DND-41 (cell line): ENCODE data around the gene MVB12B.

Experiments
- ATAC-seq: fragments of 200-7000 bp; cut with Tn5 transposase; 3 replicates; pipeline ENCODE4 v1.9.1; 2021; ENCODE audit warnings: low read depth; ENCODE audit not compliant: insufficient read depth
- DNase-seq: peaks from one replicate; pipeline ENCODE4 v3.0.0-alpha.2; 2020
- H2AFZ ChIP-seq: 2 replicates; pipeline ENCODE4 v1.6.0; 2012; ENCODE audit warnings: low read depth, low read length
- H3K27ac ChIP-seq: 2 replicates; pipeline ENCODE4 v1.5.1; 2012; ENCODE audit warnings: low read length, inconsistent platforms
- H3K27me3 ChIP-seq: fragments of 200-600 bp; sonication (generic); 2 replicates; pipeline ENCODE4 v1.6.0; 2012; ENCODE audit warnings: low read length, mild to moderate bottlenecking, inconsistent platforms; ENCODE audit not compliant: insufficient read depth, poor library complexity
- H3K36me3 ChIP-seq: 2 replicates; pipeline ENCODE4 v1.5.1; 2012; ENCODE audit warnings: low read length, inconsistent platforms; ENCODE audit not compliant: insufficient read depth
- H3K4me1 ChIP-seq: 2 replicates; pipeline ENCODE4 v1.5.1; 2012; ENCODE audit warnings: mild to moderate bottlenecking, low read length; ENCODE audit not compliant: insufficient read depth
- H3K4me2 ChIP-seq: 2 replicates; pipeline ENCODE4 v1.6.0; 2012; ENCODE audit warnings: mild to moderate bottlenecking, moderate library complexity, low read length, inconsistent platforms; ENCODE audit not compliant: insufficient read depth
- H3K4me3 ChIP-seq, 2 experiments: fragments of 200-600 bp in 1 of 2; shearing (Covaris generic) in 1 of 2; 2 replicates each; pipeline ENCODE4 v1.5.1; 2012 to 2016; ENCODE audit warnings: inconsistent platforms in 2 of 2, low read length in 2 of 2, mild to moderate bottlenecking in 2 of 2, low read depth in 1 of 2, moderate library complexity in 1 of 2
- H3K79me2 ChIP-seq: 2 replicates; pipeline ENCODE4 v1.6.0; 2012; ENCODE audit warnings: low read length, inconsistent platforms; ENCODE audit not compliant: insufficient read depth
- H3K9ac ChIP-seq: 2 replicates; pipeline ENCODE4 v1.6.0; 2012; ENCODE audit warnings: low read depth, mild to moderate bottlenecking, inconsistent platforms, low read length, moderate library complexity
- H3K9me3 ChIP-seq: 2 replicates; pipeline ENCODE4 v1.5.1; 2012; ENCODE audit warnings: low read length, moderate library complexity, mild to moderate bottlenecking, inconsistent platforms; ENCODE audit not compliant: insufficient read depth, severe bottlenecking
- H4K20me1 ChIP-seq: 2 replicates; pipeline ENCODE4 v1.6.0; 2012; ENCODE audit warnings: low read length; ENCODE audit not compliant: insufficient read depth
- CTCF ChIP-seq: IDR thresholded peaks from 2 replicates; pipeline ENCODE4 v1.5.1; 2012; ENCODE audit warnings: borderline replicate concordance, low read length, moderate library complexity, mild to moderate bottlenecking; ENCODE audit not compliant: poor library complexity, severe bottlenecking; ENCODE audit errors: extremely low read depth
- EZH2 ChIP-seq: IDR thresholded peaks from 3 replicates; pipeline ENCODE4 v1.6.1; 2012; ENCODE audit warnings: borderline replicate concordance, low read depth, mild to moderate bottlenecking, moderate library complexity, low read length, inconsistent platforms; ENCODE audit not compliant: severe bottlenecking

The MVB12B gene

GRCh38 chr9:126478216-126478981 is 151.8 kb downstream of the MVB12B start:
- ATAC-seq (no peak), DNase-seq (no peak)
- no peak for TF ChIP-seq CTCF
- TF ChIP-seq EZH2, result no peak
- Histone ChIP-seq H3K4me2 (no peak overlapping the region), H3K4me3 (no peak overlapping the region), H3K27ac (no peak overlapping the region), H4K20me1 (0 out of 2 replicates have a peak, but pooled peaks cover 1% of the 10 kb centered on the region), H3K9me3 (no peaks in the 10 kb centered on the region), H3K36me3 (no peaks in the 10 kb centered on the region), H3K9ac (no peak overlapping the region), H3K79me2 (no peaks in the 10 kb centered on the region), H3K27me3 (no peaks in the 10 kb centered on the region), H3K4me1 (no peaks in the 10 kb centered on the region), H2AFZ (no peak overlapping the region)

- Histone ChIP-seq H3K36me3 (no peaks in the 10 kb centered on the region), H3K4me3 (no peak overlapping the region), H3K27me3 (no peaks in the 10 kb centered on the region), H3K4me2 (no peak overlapping the region), H4K20me1 (peaks cover 5% of the 10 kb centered on the region; the same call in 1 of the 2 replicates), H3K79me2 (no peaks in the 10 kb centered on the region), H3K4me1 (no peaks in the 10 kb centered on the region), H3K9me3 (no peaks in the 10 kb centered on the region), H3K27ac (no peak overlapping the region), H2AFZ (no peak overlapping the region), H3K9ac (no peak overlapping the region)
- no peak for ATAC-seq
- no peak for DNase-seq
- TF ChIP-seq CTCF, result no peak
- TF ChIP-seq EZH2, result no peak
Observed at GRCh38 chr9:126479515-126479914, 152.9 kb downstream of the MVB12B start.

- H3K36me3 ChIP-seq, result no peaks in the 10 kb centered on the region
- no peaks in the 10 kb centered on the region for H3K27me3 ChIP-seq
Observed at GRCh38 chr9:126480813-126481212, 154.2 kb downstream of the MVB12B start.

More at GRCh38 chr9:126480813-126481212, 154.2 kb downstream of the MVB12B start:
- Histone ChIP-seq H3K9me3 (no peaks in the 10 kb centered on the region), H3K4me3 (no peak overlapping the region), H4K20me1 (peaks cover 5% of the 10 kb centered on the region; the same call in 1 of the 2 replicates), H3K4me2 (no peak overlapping the region), H3K9ac (no peak overlapping the region), H2AFZ (no peak overlapping the region), H3K79me2 (no peaks in the 10 kb centered on the region), H3K4me1 (no peaks in the 10 kb centered on the region), H3K27ac (no peak overlapping the region)
- 0 out of 3 replicates have a peak, but pooled peaks have one; percentile 22 for ATAC-seq
- no peak for DNase-seq
- TF ChIP-seq CTCF (no peak), EZH2 (no peak)
